GM18909 (cell line): ENCODE measurements around the gene RPS6KA6.
"Not testable (repeated sequence)": the region's sequence is repeated elsewhere in the genome, so short reads cannot be mapped to it uniquely, and the experiment has no call there.

ENCODE experiments used
- ATAC-seq: cut with Tn5 transposase; IDR thresholded peaks from one replicate; pipeline ENCODE4 v1.9.1; 2021; ENCODE audit warnings: mild to moderate bottlenecking; ENCODE audit not compliant: unreplicated experiment, poor library complexity

Gene RPS6KA6

DNA sequence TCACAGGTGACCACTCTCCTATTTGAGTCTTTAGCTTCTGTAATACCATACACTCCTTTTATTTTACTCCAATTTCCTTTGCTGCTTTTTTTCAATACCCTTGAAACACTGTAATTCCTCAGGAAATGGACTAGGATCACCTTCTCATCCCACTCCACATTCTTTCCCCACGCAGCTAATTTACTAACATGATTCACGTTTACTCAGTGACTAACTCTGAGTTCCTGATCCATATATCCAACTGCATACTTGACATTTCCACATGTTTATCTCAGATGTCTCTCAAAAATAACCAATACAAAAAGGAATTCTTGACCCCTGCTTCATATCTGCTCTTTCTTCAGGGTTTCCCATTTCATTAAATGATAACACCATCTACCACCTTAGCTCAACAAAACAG, 19.9 kb downstream of the RPS6KA6 start:
- no peak for ATAC-seq

DNA sequence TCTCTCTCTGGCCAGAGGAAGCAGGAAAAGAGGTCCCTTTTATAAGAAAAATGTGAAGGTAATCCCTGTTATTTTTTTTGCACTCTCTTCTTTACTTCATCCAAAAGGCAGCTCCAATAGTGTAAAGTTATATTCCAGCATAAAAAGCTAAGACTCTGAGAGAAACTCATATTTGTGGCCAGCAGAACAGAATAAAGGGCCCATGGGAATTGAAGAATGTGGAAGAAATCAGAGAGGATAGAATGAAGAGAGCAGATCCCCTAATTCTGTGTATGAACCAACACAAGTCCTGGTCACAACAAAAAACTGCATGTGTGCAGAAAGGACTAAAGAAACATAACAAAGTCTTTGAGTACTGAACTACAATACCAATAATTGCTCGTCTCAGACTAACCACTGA, 22.3 kb downstream of the RPS6KA6 start:
- ATAC-seq = no peak

DNA sequence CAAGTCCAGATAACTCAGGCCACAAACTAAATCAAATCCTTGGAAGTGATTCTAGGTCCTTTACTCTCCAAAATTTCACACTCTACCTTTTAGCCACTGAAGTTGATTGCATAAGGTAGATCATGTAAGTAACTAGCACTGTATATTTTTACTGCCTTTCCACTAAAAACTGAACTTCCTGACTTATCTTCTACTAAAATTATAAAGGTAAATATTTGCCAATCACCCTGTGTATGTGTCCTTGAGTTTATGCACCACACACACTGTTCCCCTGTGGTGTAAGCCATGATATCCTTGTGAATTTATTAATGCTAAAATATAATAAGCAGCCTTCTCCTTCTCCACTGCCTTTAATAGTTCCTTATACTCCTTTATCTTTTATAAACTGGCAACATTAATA, 25.6 kb downstream of the RPS6KA6 start:
- no peak for ATAC-seq

DNA sequence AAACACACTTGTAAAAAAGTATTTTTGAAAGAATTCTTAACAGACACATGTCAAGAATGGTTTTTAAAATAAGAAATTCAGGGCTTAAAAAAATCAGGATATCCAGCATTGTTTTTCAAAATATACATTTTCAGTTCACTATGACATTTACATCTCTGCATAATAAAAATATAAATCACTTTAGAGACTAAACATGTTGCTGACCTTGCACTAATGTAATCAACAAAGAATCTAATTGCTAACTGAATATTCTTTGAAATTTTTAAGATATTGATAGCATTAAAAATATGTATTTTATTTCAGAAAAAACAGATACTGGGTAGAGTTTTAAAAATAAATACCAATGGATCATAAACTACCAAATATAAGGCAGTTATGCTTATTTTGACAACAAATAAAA, 26.4 kb downstream of the RPS6KA6 start:
- no peak for ATAC-seq

DNA sequence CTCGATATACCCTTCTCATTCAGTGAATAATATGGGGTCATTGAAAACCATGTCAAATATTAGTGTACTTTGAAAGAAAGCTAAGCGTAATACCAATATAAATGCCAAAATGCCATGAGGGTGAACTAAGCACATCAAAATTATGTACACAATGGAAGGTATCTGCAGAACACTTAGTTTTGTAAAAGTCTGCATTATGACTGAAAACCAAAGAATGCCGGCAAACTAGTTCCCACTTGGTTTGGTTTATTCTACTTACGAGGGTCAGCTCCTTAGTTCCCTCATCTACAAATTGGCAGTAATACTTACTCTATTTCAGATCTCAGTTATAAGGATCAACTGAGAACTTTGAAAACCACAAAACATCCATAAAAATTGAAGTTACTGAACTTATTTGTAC, 27.3 kb downstream of the RPS6KA6 start:
- no peak for ATAC-seq

DNA sequence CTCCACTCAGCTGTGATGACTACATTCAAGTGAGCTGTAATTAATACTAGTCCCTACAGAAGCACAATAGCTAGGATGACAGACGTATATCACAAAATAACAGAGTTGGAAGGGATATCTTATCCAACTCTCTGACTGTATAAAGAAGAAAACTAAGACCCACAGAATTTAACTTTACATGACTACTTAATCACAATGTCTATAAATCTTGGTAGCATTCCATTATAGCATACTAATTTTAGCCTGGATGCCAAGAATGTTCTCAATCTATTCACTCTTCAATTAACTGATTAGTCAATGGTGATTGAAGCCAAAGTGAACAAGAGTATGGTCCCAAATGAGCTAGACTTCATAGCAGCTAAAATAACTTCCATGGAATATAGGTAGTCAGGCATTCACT, 31.2 kb downstream of the RPS6KA6 start:
- ATAC-seq = no peak

DNA sequence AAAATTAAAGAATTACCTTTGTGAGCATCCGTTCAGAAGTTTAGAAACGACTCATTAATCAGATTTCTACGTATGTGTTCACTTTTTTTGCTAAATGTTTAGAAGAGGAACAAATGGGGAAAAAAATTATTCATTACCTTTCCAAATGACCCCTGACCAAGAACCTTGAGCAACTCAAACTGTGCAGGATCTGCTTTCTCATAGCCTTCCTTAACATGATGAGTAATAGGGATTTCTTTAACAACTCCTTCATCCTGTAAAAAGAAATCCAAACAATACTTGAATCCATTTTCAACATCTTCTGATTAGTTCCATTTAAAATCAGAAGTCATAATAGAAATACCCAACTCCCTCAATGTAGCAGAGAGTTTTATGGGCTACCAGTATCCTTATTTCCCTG, 32.1 kb downstream of the RPS6KA6 start:
- ATAC-seq = no peak

DNA sequence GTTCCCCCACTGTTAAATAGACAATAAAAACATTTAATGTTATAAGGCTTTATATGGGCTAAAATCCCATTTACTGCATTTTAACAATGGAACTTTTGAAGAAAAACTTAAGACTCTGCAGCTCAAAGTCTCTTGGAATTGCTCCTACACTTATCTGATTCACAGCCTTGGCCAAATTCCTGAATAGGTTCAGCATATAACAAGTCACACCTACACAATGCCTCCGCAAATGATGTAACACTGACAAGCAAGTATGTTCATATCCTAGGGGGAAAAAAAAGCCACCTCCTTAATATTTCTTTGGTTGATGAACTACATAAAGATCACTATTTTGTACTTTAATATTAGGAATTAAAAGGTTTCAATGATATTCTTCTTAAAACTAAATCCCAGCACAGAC, 34.5 kb downstream of the RPS6KA6 start:
- no peak for ATAC-seq

DNA sequence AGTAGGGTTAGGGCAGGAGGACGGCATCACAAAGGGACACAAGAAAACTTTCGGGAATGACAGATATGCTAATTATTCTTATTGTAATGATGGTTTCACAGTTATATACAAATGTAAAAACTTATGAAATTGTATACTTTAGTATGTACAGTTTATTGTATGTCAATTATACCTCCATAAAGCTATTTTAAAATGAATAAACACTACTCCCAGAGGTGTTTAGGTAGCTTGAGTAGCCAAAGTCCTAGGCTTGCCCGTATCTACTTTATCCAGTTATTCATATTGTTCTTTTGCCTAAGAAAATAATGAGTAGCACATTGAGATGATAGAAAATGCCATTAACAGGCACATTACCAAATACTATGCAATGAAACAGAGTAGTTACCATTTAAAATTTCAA, 43.0 kb downstream of the RPS6KA6 start:
- ATAC-seq = no peak

DNA sequence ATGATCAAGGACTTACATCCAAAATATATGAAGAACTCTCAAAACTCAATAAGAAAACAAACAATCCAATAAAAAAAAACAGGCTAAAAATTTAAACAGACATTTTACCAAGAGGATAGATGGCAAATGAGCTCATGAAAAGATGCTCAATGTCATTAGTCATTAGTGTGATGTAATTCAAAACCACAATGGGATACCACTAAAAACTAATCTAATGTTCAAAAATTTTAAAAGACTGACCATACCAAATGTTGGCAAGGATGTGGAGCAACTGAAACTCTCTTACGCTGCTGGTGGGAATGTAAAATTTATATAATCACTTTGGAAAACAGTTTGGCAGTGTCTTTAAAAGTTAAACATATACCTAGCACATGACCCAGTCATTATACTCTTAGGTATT, 43.7 kb downstream of the RPS6KA6 start:
- no peak for ATAC-seq

DNA sequence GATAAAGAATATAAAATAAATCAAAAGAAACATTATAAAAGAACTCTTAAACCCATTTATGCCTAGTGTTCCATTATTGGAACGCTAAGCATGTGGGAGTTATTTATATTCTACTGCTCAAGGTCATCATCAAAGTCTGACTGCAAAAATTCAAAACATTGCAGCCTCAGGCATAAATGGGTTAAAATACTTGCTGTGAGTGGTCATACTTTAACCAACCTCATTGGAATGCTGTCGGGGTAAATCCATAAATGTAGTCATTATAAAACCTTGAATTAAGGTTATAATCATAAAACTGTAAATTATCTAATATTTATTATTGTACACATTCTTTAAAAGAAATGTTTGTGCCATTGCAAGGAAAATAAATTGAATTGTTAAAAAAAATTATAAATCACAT, 55.0 kb downstream of the RPS6KA6 start:
- no peak for ATAC-seq

DNA sequence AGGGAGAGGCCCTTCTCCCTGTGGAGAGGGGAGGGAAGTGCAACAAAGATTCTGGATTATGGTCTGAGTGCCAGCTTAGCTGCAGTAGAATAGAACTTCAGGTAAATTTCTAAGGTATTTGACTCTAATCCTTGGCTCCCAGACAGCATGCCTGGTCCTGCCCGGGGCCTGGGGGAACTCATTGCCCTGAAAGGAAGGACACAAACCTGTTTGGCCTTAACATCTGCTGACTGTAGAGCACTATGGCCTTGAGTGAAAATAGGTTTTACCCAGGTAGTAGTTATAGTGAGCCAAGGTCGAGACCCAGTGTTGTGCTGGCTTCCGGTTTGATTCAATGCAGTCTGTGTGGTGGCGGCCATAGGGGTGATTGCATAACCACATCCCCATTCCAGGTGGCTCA, 64.4 kb downstream of the RPS6KA6 start:
- ATAC-seq = no peak

DNA sequence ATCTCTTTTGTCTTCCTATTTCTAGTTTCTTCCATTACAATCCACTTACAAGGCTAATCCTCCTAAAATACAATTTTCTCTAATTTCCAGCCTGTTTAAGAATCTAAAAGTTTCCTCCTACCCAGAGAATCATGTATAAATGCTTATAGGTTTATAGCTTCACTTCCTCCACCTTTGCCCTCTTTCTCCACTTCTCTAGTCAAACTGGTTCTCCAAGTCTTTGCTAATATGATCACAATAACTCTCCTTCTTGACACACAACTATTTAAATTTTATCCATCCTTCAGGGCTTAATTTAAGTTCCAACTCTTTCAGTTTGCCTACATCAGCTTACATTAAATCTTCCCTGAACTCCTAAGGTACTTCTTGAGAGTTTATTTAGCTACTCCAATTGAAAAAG, 69.2 kb downstream of the RPS6KA6 start:
- ATAC-seq = no peak

DNA sequence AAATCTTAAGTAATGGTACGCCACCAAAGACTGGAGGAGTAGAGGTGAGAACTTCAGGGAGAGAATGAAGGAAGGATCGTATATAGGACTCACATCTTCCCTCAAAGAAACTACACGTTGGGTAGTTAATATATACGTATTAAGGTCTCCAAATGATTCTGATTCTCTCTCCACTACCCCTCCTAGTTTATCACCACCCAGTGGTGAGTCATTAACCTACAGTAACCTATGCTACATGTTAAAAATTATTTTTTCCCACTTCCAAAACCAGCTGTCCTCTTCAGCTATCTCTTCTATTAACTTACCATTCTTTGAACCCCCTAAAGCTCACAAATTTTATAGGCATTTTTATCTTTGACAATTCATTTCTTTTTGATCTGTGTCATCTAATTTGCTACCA, 69.7 kb downstream of the RPS6KA6 start:
- no peak for ATAC-seq

DNA sequence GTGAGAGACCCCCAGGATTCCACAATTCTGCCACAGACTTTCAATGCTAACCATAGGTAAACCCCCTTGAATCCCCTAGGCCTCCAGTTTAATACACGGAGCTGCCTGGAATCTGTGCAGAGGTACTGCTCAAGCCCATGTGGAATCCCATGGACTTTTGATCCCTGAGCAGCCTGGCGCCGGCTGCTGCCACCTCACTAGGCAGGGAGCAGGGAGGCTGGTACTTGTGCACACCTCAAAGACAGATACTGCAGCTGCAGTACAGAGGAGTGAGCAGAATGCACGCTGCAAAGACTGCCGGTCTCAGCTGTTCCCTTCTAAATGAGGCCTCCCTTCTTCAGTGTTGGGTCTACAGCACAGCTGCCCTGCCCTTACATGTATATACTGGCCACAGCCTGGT, 79.4 kb downstream of the RPS6KA6 start:
- ATAC-seq = no peak

DNA sequence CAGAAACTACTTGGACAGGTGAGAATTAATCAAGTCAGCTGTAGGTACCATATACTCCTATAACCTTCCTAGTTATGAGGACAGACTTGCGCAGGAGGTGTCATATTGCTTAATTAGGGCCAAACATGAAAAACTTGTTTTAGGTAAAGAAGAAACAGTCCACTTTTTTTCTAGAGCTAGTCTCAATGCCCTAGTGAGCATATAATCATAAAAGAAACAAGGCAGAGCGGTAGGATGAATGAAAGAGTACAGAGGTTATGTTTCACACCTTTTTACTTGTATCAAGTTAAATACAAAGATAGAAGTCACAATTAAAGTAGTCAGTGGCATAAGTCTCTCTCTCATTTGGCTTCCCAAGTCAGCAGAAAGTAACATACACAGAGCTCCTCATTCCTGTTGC, 88.9 kb downstream of the RPS6KA6 start:
- no peak for ATAC-seq

DNA sequence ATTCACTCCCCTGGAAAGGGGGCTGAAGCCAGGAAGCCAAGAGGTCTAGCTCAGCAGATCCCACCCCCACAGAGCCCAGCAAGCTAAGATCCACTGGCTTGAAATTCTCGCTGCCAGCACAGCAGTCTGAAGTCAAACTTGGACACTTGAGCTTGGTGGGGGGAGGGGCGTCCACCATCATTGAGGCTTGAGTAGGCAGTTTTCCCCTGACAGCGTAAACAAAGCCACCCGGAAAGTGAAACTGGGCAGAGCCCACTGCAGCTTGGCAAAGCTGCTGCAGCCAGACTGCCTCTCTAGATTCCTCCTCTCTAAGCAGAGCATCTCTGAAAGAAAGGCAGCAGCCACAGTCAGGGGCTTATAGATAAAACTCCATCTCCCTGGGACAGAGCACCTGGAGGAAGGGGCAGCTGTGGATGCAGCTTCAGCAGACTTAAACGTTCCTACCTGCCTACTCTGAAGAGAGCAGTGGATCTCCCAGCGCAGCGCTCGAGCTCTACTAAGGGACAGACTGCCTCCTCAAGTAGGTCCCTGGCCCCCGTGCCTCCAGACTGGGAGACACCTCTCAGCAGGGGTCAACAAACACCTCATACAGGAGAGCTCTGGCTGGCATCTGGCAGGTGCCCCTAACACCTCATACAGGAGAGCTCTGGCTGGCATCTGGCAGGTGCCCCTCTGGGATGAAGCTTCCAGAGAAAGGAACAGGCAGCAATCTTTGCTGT, 108.4 kb downstream of the RPS6KA6 start:
- ATAC-seq = not testable (repeated sequence)

DNA sequence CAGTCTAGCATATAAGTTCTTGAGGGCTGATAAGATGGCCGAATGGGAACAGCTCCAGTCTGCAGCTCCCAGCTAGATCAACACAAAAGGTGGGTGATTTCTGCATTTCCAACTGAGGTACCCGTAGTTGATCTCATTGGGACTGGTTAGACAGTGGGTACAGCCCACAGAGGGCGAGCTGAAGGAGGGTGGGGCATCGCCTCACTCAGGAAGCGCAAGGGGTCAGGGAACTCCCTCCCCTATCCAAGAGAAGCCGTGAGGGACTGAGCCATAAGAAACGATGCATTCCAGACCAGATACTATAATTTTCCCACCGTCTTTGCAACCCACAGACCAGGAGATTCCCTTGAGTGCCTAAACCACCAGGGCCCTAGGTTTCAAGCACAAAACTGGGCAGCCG, 109.0 kb downstream of the RPS6KA6 start:
- ATAC-seq = no peak

DNA sequence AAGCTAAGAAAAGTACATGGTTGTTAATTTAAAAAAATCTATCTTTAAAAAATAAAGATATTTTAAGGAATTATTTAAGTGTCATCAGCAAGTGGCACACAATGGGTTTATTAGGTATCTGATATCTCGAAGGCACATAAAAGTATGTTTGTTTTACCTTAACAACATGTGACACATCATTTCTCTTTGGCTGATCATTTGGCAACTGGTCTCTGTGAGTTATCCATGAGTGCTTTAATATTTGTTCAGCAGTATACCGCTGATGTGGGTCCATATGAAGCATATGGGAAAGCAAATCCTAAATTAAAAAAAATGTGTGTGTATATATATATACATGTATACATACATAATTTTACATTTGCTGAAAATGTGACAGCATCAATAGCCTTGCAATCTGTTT, 123.2 kb downstream of the RPS6KA6 start:
- no peak for ATAC-seq

DNA sequence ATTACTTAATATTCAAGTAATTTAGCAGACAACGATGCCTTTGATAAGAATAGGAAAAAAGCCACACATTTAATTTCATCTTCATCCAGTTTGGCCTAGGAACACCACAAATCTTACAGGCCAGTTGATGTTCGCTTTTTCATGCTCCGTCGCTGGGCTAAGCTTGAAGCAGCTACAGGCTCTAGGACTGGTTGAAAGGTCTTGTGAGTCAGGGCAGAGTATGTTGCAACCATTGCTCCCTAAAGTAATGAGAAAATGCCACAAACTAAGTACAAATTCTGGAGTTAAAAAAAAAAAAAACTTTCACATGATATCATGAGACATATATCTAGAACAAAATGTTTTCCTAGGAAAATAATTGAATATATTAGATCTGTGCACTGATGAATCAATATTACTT, 123.8 kb downstream of the RPS6KA6 start:
- ATAC-seq = no peak

DNA sequence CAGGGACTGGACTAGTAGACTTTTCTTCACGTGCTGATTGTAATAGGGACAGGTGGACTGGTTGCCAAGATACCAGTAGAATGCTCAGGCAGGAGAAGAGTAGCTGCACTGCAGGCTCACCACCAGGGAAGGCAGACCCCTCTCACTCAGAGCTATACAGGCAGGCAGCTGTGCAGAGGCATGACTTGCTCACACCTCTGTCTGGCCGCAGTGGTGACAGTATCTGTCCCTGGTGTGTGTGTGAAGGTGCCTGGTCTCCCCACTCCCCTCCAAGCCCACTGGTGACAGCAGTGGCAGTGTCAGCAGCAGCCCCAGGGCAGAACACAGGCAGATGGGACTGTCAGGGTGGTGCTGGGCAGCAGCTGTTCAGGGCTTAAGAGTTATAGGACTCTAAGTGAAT, 140.7 kb downstream of the RPS6KA6 start:
- ATAC-seq = no peak

DNA sequence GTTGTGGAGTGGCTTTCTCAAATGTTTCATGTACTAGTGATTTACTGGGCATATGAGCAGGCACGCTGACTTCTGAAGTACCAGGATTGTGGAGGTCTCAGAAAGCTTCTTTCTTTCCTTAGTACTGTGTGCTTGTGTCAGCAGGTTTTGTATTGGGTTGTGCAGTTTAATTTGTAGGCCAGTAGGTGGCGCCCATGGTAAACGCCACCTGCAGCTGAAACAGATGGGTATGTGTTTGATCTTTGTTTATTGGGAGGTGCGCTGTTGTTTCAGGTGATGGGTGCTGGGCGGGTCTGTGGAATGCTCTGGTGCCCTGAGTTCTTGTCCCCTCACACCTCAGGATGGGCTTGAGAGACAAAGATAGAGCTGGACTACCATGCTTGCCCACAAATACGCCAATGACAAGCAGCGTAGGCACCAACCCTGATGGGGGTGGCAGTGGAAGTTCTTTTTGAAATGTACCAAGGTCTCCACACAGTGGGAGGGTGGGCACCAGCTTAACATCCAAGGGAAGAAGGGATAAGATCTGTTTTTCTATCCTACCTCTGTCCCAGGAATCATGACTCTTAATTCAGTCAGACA, 141.5 kb downstream of the RPS6KA6 start:
- ATAC-seq = peak; percentile 96
